ENCODE results near the gene CEP170. TPM values are rescaled to one million over a fixed set of nuclear protein-coding genes. Genes with fewer than 3 reads are reported as not detected.

Gene CEP170
- total RNA-seq, 1 experiment from 2014 or later = 97.7 TPM

GRCh38 chr1:243255791-243256512 is 871 bp upstream of the CEP170 start, which contains the start of gene SDCCAG8:
Gene SDCCAG8 (plus strand): TSS chr1:243256041. CDS start chr1:243256174, 133 bp downstream.
- no peak within 1 kb of the TSS for H3K27ac ChIP-seq (ENCODE audit: insufficient read length, low read depth, low read length)
- Mint-ChIP-seq H3K4me3 (peak within 1 kb of the TSS; percentile 89 to 90), H3K36me3 (ENCODE audit: insufficient read depth in 1 of 3, low read depth in 3 of 3) (no peaks in the 10 kb centered on the region; a peak in 2 of 7 replicates)

More at GRCh38 chr1:243255791-243256512, 871 bp upstream of the CEP170 start, which contains the start of gene SDCCAG8:
- H4K5ac ChIP-seq (ENCODE audit: insufficient read length, low read depth, low read length) = no peak within 1 kb of the TSS
- H3T11ph ChIP-seq (ENCODE audit: low read length) = no peak within 1 kb of the TSS
- H3K27ac Mint-ChIP-seq = peak within 1 kb of the TSS; percentile 97 to 98 (median 97)
- no peaks in the 10 kb centered on the region for H3K79me1 ChIP-seq (ENCODE audit: insufficient read depth, low read depth, low read length, poor library complexity, severe bottlenecking)
- H3K4me1 Mint-ChIP-seq = peaks cover 20 to 31% of the 10 kb centered on the region in 2 experiments
- no peak within 1 kb of the TSS for H2BK12ac ChIP-seq (ENCODE audit: insufficient read length, low read depth, low read length)
- no peaks in the 10 kb centered on the region for H3K9me3 Mint-ChIP-seq
- no peak within 1 kb of the TSS for H2BK15ac ChIP-seq (ENCODE audit: low read depth, low read length)
- H3K56ac ChIP-seq (ENCODE audit: insufficient read length, low read depth, low read length) = no peak within 1 kb of the TSS
- H3K79me2 ChIP-seq (ENCODE audit: insufficient read depth, low read length) = peaks cover 16% of the 10 kb centered on the region; the same call in 1 of the 2 replicates
- no peak within 1 kb of the TSS for H2AK5ac ChIP-seq (ENCODE audit: insufficient read length, low read length)
- peaks cover 13% of the 10 kb centered on the region for H3K23me2 ChIP-seq (ENCODE audit: insufficient read length, low read depth, low read length, poor library complexity, severe bottlenecking)
- peak within 1 kb of the TSS; percentile 56 for H3K9ac ChIP-seq (ENCODE audit: extremely low read depth, insufficient read length, low read length)
- no peak within 1 kb of the TSS for H2BK120ac ChIP-seq (ENCODE audit: low read depth, low read length, poor library complexity, severe bottlenecking)
- no peak within 1 kb of the TSS for H2BK5ac ChIP-seq (ENCODE audit: insufficient read length, low read length)
- 0 out of 2 replicates have a peak within 1 kb of the TSS, but pooled peaks have one; percentile 68 for H3K14ac ChIP-seq (ENCODE audit: insufficient read depth, low read length)
- WGBS (ENCODE audit: extremely low coverage, insufficient read length, low lambda C conversion rate) = no CpG with 5 or more reads among the region's 32 CpGs
- TF ChIP-seq CTCF (conservative IDR thresholded peaks at IDR 0.05) = no peak
- no peaks in the 10 kb centered on the region for H3K9me3 ChIP-seq (ENCODE audit: control insufficient read depth, low read depth, low read length)
- no peak within 1 kb of the TSS for H4K91ac ChIP-seq (ENCODE audit: insufficient read length, low read depth, low read length)
- no peaks in the 10 kb centered on the region for H3K27me3 Mint-ChIP-seq (ENCODE audit: low read depth)
- H3K27me3 ChIP-seq (ENCODE audit: insufficient read depth, low read length) = no peaks in the 10 kb centered on the region
- H2AFZ ChIP-seq (ENCODE audit: low read length) = peak within 1 kb of the TSS; percentile 82
- H3K23ac ChIP-seq (ENCODE audit: insufficient read length, low read depth, low read length) = no peak within 1 kb of the TSS
- no peak within 1 kb of the TSS for H4K8ac ChIP-seq (replicated peaks; ENCODE audit: insufficient read length, low read depth, low read length)
- H3K18ac ChIP-seq (ENCODE audit: insufficient read length, low read depth, low read length) = no peak within 1 kb of the TSS
- H4K20me1 ChIP-seq (ENCODE audit: control insufficient read depth, insufficient read depth, insufficient read length) = no peaks in the 10 kb centered on the region
- DNase-seq = peak; percentile 100
- no peak within 1 kb of the TSS for H3K4ac ChIP-seq (ENCODE audit: low read depth, low read length)
- H2BK20ac ChIP-seq (ENCODE audit: low read depth, low read length, poor library complexity, severe bottlenecking) = no peak within 1 kb of the TSS
- H3K4me2 ChIP-seq (ENCODE audit: insufficient read depth, insufficient read length, low read length) = peak within 1 kb of the TSS; percentile 80
- peaks cover 2% of the 10 kb centered on the region; the same call in 1 of the 2 replicates for H3K4me1 ChIP-seq (ENCODE audit: insufficient read depth, low read length)
